Endothelial cell of umbilical vein (primary cell): ENCODE measurements around the gene TREX2.

Experiments
- EZH2 ChIP-seq: IDR thresholded peaks from 2 replicates; pipeline ENCODE4 v1.6.1; 2012; ENCODE audit warnings: borderline replicate concordance, low read depth, mild to moderate bottlenecking, moderate library complexity, low read length, inconsistent platforms; ENCODE audit not compliant: severe bottlenecking
- JUN ChIP-seq: IDR thresholded peaks from 2 replicates; pipeline ENCODE4 v1.6.1; 2011; ENCODE audit warnings: borderline replicate concordance, low read depth; ENCODE audit not compliant: insufficient read length, insufficient read depth
- POLR2A ChIP-seq: IDR thresholded peaks from 2 replicates; pipeline ENCODE4 v1.6.1; 2012; ENCODE audit warnings: low read depth, mild to moderate bottlenecking, control low read depth, low read length
- POLR2AphosphoS5 ChIP-seq: IDR thresholded peaks from 2 replicates; pipeline ENCODE4 v1.6.1; 2012; ENCODE audit warnings: low read depth, mild to moderate bottlenecking, control low read depth, low read length, moderate library complexity; ENCODE audit not compliant: insufficient read depth
- TF ChIP-seq, protein P1 (sequence below), 2 donors: IDR thresholded peaks; 1 replicate in 1 of 2; 2 replicates in 1 of 2; pipeline ENCODE4 v1.5.1; 2011; ENCODE audit warnings: low read length in 2 of 2, mild to moderate bottlenecking in 2 of 2, moderate library complexity in 2 of 2, control low read depth in 1 of 2, inconsistent platforms in 1 of 2, low read depth in 1 of 2; ENCODE audit not compliant: insufficient read depth in 1 of 2; ENCODE audit errors: extremely low read depth in 1 of 2
- TF ChIP-seq, protein P2 (sequence below): IDR thresholded peaks from 2 replicates; pipeline ENCODE4 v1.6.1; 2011; ENCODE audit not compliant: insufficient read depth, insufficient read length

DNA sequence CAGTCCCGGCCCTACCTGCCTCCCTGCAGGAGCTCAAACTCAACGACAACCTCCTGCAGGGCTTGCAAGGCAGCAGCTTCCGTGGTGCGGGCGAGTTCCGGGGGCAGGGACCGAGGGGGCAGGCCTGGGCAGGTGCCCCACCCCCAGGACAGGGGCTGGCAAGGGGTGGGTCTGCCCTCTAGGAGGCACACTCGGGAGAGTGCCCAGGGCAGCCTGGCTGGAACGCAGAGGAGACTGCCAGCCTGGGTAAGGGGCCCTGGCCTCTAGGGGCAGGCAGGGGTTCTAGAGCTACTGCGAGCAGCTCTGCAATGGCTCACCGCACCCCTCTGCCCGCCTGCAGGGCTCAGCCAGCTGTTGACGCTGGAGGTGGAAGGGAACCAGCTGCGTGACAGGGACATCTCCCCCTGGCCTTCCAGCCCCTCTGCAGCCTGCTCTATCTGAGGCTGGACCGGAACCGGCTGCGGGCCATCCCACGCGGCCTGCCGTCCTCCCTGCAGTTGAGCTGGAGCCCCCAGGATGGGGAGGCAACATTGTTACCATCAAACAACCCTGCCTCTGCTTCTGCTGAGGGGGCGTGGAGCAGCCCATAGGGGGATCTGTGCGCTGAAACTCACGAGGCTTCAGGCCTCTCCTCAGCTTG lies 36.6 kb upstream of the TREX2 start:
- TF ChIP-seq, protein P1, sequence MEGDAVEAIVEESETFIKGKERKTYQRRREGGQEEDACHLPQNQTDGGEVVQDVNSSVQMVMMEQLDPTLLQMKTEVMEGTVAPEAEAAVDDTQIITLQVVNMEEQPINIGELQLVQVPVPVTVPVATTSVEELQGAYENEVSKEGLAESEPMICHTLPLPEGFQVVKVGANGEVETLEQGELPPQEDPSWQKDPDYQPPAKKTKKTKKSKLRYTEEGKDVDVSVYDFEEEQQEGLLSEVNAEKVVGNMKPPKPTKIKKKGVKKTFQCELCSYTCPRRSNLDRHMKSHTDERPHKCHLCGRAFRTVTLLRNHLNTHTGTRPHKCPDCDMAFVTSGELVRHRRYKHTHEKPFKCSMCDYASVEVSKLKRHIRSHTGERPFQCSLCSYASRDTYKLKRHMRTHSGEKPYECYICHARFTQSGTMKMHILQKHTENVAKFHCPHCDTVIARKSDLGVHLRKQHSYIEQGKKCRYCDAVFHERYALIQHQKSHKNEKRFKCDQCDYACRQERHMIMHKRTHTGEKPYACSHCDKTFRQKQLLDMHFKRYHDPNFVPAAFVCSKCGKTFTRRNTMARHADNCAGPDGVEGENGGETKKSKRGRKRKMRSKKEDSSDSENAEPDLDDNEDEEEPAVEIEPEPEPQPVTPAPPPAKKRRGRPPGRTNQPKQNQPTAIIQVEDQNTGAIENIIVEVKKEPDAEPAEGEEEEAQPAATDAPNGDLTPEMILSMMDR (IDR thresholded peaks at IDR 0.05; ENCODE audit: extremely low read depth in 1 of 2, insufficient read depth in 1 of 2, low read depth in 1 of 2, low read length in 2 of 2) = no peak
- no peak for TF ChIP-seq EZH2
- TF ChIP-seq POLR2A = no peak
- TF ChIP-seq, protein P2, sequence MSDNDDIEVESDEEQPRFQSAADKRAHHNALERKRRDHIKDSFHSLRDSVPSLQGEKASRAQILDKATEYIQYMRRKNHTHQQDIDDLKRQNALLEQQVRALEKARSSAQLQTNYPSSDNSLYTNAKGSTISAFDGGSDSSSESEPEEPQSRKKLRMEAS = no peak
- TF ChIP-seq POLR2AphosphoS5 = no peak
- no peak for TF ChIP-seq JUN
